Liver (tissue), 9 donors: ENCODE data around the gene MYO1H. TPM values are rescaled to one million over a fixed set of nuclear protein-coding genes. Genes with fewer than 3 reads are reported as not detected.

Experiments used
- DNase-seq: peaks from one replicate; pipeline ENCODE4 v3.0.0-alpha.2; 2017; ENCODE audit warnings: low spot score
- H3K27ac ChIP-seq, 2 donors: one replicate each; pipeline ENCODE4 v1.7.0; 2013; ENCODE audit warnings: inconsistent platforms in 2 of 2, low read length in 2 of 2, control low read depth in 1 of 2, low read depth in 1 of 2, mild to moderate bottlenecking in 1 of 2
- H3K27me3 ChIP-seq, 4 donors: one replicate each; pipeline versions ENCODE4 v1.6.1 to v1.7.0; 2013; ENCODE audit warnings: low read length in 3 of 4, inconsistent platforms in 1 of 4, mild to moderate bottlenecking in 1 of 4, moderate library complexity in 1 of 4; ENCODE audit not compliant: control insufficient read depth in 4 of 4, insufficient read depth in 4 of 4
- H3K36me3 ChIP-seq, 4 donors: one replicate each; pipeline versions ENCODE4 v1.6.1 to v1.7.0; 2013; ENCODE audit warnings: low read length in 3 of 4, mild to moderate bottlenecking in 3 of 4, low read depth in 1 of 4, moderate library complexity in 1 of 4; ENCODE audit not compliant: control insufficient read depth in 4 of 4, insufficient read depth in 3 of 4
- H3K4me1 ChIP-seq, 4 donors: one replicate each; pipeline versions ENCODE4 v1.6.1 to v1.7.0; 2013; ENCODE audit warnings: low read length in 3 of 4, mild to moderate bottlenecking in 3 of 4, moderate library complexity in 1 of 4; ENCODE audit not compliant: control insufficient read depth in 4 of 4, insufficient read depth in 4 of 4
- H3K4me3 ChIP-seq, 3 donors: one replicate each; pipeline versions ENCODE4 v1.6.1 to v1.7.0; 2013; ENCODE audit warnings: low read length in 3 of 3, control low read depth in 1 of 3, low read depth in 1 of 3, mild to moderate bottlenecking in 1 of 3
- H3K9ac ChIP-seq, 2 donors: one replicate each; pipeline ENCODE4 v1.7.0; 2013; ENCODE audit warnings: low read length in 2 of 2, mild to moderate bottlenecking in 2 of 2, moderate library complexity in 2 of 2, control low read depth in 1 of 2, low read depth in 1 of 2
- H3K9me3 ChIP-seq, 4 donors: one replicate each; pipeline versions ENCODE4 v1.6.1 to v1.7.0; 2013; ENCODE audit warnings: low read length in 3 of 4; ENCODE audit not compliant: control insufficient read depth in 4 of 4
- ATF3 ChIP-seq: IDR thresholded peaks from 2 replicates; pipeline ENCODE4 v1.6.1; 2016; ENCODE audit warnings: antibody characterized with exemption
- FOXA1 ChIP-seq: IDR thresholded peaks from 2 replicates; pipeline ENCODE4 v1.6.1; 2016; ENCODE audit warnings: antibody characterized with exemption
- FOXA2 ChIP-seq: IDR thresholded peaks from 2 replicates; pipeline ENCODE4 v1.6.1; 2016; ENCODE audit warnings: antibody characterized with exemption
- GABPA ChIP-seq, 2 donors: IDR thresholded peaks in 1 of 2; conservative IDR thresholded peaks in 1 of 2; 2 replicates each; pipeline ENCODE4 v1.6.1; 2016; ENCODE audit warnings: antibody characterized with exemption in 2 of 2, mild to moderate bottlenecking in 1 of 2, moderate library complexity in 1 of 2
- HNF4A ChIP-seq, 2 donors: conservative IDR thresholded peaks; 2 replicates each; pipeline ENCODE4 v1.6.1; 2016; ENCODE audit warnings: antibody characterized with exemption in 2 of 2, mild to moderate bottlenecking in 2 of 2
- HNF4G ChIP-seq: IDR thresholded peaks from 2 replicates; pipeline ENCODE4 v1.6.1; 2016; ENCODE audit warnings: antibody characterized with exemption
- JUND ChIP-seq, 2 donors: IDR thresholded peaks; 2 replicates each; pipeline ENCODE4 v1.6.1; 2016; ENCODE audit warnings: antibody characterized with exemption in 2 of 2
- MAX ChIP-seq: IDR thresholded peaks from 2 replicates; pipeline ENCODE4 v1.6.1; 2016; ENCODE audit warnings: antibody characterized with exemption
- NR2F2 ChIP-seq: IDR thresholded peaks from 2 replicates; pipeline ENCODE4 v1.6.1; 2016; ENCODE audit warnings: antibody characterized with exemption
- RAD21 ChIP-seq, 2 donors: IDR thresholded peaks; 2 replicates each; pipeline ENCODE4 v1.6.1; 2016; ENCODE audit warnings: antibody characterized with exemption in 2 of 2, mild to moderate bottlenecking in 2 of 2
- SP1 ChIP-seq: IDR thresholded peaks from 2 replicates; pipeline ENCODE4 v1.6.1; 2018; ENCODE audit warnings: antibody characterized with exemption, mild to moderate bottlenecking
- TAF1 ChIP-seq: conservative IDR thresholded peaks from 2 replicates; pipeline ENCODE4 v1.6.1; 2016; ENCODE audit warnings: antibody characterized with exemption, mild to moderate bottlenecking
- YY1 ChIP-seq: IDR thresholded peaks from 2 replicates; pipeline ENCODE4 v1.6.1; 2016; ENCODE audit warnings: antibody characterized with exemption, mild to moderate bottlenecking
- ZBTB33 ChIP-seq: IDR thresholded peaks from 2 replicates; pipeline ENCODE4 v1.6.1; 2016; ENCODE audit warnings: antibody characterized with exemption
- WGBS: extraction: QIAGEN DNeasy Blood & Tissue Kit; methylation state at CpG from one replicate; pipeline ENCODE4 v1.1.7; 2013; 5-methylcytosine and 5-hydroxymethylcytosine counted together
- polyA plus RNA-seq, 2 donors: library from polyadenylated mRNA; stranded (reverse) in 1 of 2; unstranded in 1 of 2; fragments of 200-250 nt in 1 of 2; fragments of >200 nt in 1 of 2; fragmentation: Nextera tagmentation in 1 of 2; extraction: Ambion mirVana in 1 of 2; gene quantifications; one replicate each; pipeline versions ENCODE4 v1.2.1 to v1.2.3, GENCODE V29; 2013 to 2015
- total RNA-seq, 2 donors: library from RNA; depleted of rRNA; stranded (reverse); fragments of >200 nt; gene quantifications; one replicate each; pipeline ENCODE4 v1.2.3, GENCODE V29; 2014
- TF ChIP-seq, protein P1 (sequence below): fragments of 150-350 bp; IDR thresholded peaks from 2 replicates; pipeline ENCODE4 v1.5.1; 2017; ENCODE audit warnings: improper control_type of control experiment, low read depth, low read length; ENCODE audit not compliant: missing input control
- donor health status: healthy.
- donor health status: healthy.
- donor health status: healthy.
- donor health status: healthy.
- donor health status: healthy.

The MYO1H gene
- total and polyA plus RNA-seq, 4 donors, result not detected

DNA sequence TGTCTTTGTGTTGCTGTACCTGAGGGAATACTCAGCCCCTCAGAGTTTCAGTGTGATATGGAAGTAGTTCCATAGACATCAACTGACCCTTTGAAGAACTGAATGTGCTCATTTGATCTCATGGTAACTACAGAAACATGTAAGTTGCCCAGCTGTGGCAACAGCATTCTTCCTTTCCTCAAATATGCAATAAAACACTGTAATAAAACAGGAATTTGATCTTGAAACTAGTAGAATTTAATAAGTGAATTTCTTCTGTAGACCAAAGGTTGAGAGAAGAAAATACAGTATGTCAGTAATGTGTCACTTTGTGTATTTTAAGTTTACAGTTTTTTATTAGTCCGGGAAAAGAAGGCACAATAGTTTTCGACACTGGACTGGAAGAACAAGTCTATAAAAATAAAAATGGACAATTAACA is 97.5 kb downstream of the MYO1H start:
- Histone ChIP-seq H3K9ac (no peak overlapping the region), H3K27me3 (no peaks in the 10 kb centered on the region), H3K36me3 (peaks cover 0 to 9% (median 4%) of the 10 kb centered on the region in 4 donors), H3K4me3 (no peak overlapping the region), H3K9me3 (no peaks in the 10 kb centered on the region), H3K4me1 (peaks cover 0 to 9% (median 4%) of the 10 kb centered on the region in 4 donors), H3K27ac (no peak overlapping the region)
- TF ChIP-seq JUND (IDR thresholded peaks at IDR 0.05) (no peak), FOXA2 (no peak), HNF4G (no peak), SP1 (no peak), NR2F2 (no peak), TAF1 (no peak), ATF3 (no peak), ZBTB33 (no peak), HNF4A (conservative IDR thresholded peaks at IDR 0.05) (no peak), GABPA (IDR thresholded peaks at IDR 0.05 in 1 of 2, conservative IDR thresholded peaks at IDR 0.05 in 1 of 2) (no peak), RAD21 (IDR thresholded peaks at IDR 0.05) (no peak)
- TF ChIP-seq, protein P1, sequence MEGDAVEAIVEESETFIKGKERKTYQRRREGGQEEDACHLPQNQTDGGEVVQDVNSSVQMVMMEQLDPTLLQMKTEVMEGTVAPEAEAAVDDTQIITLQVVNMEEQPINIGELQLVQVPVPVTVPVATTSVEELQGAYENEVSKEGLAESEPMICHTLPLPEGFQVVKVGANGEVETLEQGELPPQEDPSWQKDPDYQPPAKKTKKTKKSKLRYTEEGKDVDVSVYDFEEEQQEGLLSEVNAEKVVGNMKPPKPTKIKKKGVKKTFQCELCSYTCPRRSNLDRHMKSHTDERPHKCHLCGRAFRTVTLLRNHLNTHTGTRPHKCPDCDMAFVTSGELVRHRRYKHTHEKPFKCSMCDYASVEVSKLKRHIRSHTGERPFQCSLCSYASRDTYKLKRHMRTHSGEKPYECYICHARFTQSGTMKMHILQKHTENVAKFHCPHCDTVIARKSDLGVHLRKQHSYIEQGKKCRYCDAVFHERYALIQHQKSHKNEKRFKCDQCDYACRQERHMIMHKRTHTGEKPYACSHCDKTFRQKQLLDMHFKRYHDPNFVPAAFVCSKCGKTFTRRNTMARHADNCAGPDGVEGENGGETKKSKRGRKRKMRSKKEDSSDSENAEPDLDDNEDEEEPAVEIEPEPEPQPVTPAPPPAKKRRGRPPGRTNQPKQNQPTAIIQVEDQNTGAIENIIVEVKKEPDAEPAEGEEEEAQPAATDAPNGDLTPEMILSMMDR, result no peak
- no peak for DNase-seq
- WGBS, result 82% methylated on average over 2 of the region's 2 CpGs

GRCh38 chr12:109446869-109447268 is 99.2 kb downstream of the MYO1H start:
- peaks cover 0 to 9% (median 4%) of the 10 kb centered on the region in 4 donors for H3K4me1 ChIP-seq
- no peak overlapping the region for H3K27ac ChIP-seq
- H3K9me3 ChIP-seq, result no peaks in the 10 kb centered on the region
- H3K36me3 ChIP-seq, result peaks cover 4 to 18% (median 8%) of the 10 kb centered on the region in 4 donors
- TF ChIP-seq HNF4A (conservative IDR thresholded peaks at IDR 0.05) (no peak), ATF3 (no peak), FOXA1 (no peak), RAD21 (IDR thresholded peaks at IDR 0.05) (no peak), YY1 (no peak), MAX (no peak), JUND (IDR thresholded peaks at IDR 0.05) (no peak), GABPA (IDR thresholded peaks at IDR 0.05 in 1 of 2, conservative IDR thresholded peaks at IDR 0.05 in 1 of 2) (no peak), FOXA2 (no peak), NR2F2 (no peak)
- no peaks in the 10 kb centered on the region for H3K27me3 ChIP-seq
- 84% methylated on average over 8 of the region's 8 CpGs for WGBS
- H3K4me3 ChIP-seq, result no peak overlapping the region
- DNase-seq, result no peak
- no peak overlapping the region for H3K9ac ChIP-seq
